HCT116 (cell line): ENCODE measurements around the gene COL15A1. TPM values are rescaled to one million over a fixed set of nuclear protein-coding genes. Genes with fewer than 3 reads are reported as not detected.

Experiments
- ATAC-seq: fragments of 200-7000 bp; cut with Tn5 transposase; 2 replicates; pipeline ENCODE4 v1.9.1; 2020; ENCODE audit warnings: mild to moderate bottlenecking, moderate library complexity
- BruUV-seq: library from RNA; stranded (reverse); fragments of 400-500 nt; replicated peaks from 2 replicates; lab custom pipeline; 2021; lab: Mats Ljungman, UMichigan
- CTCF ChIA-PET: fragments of 300-600 bp; sonication (Branson Sonifier 250); formaldehyde crosslinking; loops from one replicate; lab custom pipeline; 2021; ENCODE audit warnings: antibody characterized with exemption; lab: Charles Lee
- POLR2A ChIA-PET: fragments of 300-600, 350-600 bp; sonication (Branson Sonifier 250); formaldehyde crosslinking; loops from one replicate; lab custom pipeline; 2021; ENCODE audit warnings: antibody characterized with exemption; lab: Charles Lee
- RAD21 ChIA-PET, 2 experiments: fragments of 300-600 bp; sonication (Branson Sonifier 250); formaldehyde crosslinking; loops; one replicate each; lab custom pipeline; 2023; ENCODE audit warnings: low total read pairs in 2 of 2; ENCODE audit not compliant: uncharacterized antibody in 2 of 2, unreplicated experiment in 2 of 2, low non-redundant PET in 1 of 2; lab: Charles Lee
- DNase-seq: peaks from one replicate; pipeline ENCODE4 v3.0.0-alpha.2; 2010; ENCODE audit warnings: low read depth, low spot score
- H2AFZ ChIP-seq: fragments of 200-600 bp; shearing (Covaris generic), sonication (generic); 2 replicates; pipeline ENCODE4 v1.6.1; 2017; ENCODE audit warnings: low read depth, mixed run types, mixed read lengths, antibody characterized with exemption, low read length; ENCODE audit not compliant: poor library complexity, severe bottlenecking
- H3K27ac ChIP-seq: 2 replicates; pipeline ENCODE4 v1.5.1; 2012; ENCODE audit warnings: low read depth, low read length
- H3K27me3 ChIP-seq: fragments of 200-600 bp; sonication (generic); 2 replicates; pipeline ENCODE4 v1.6.1; 2016; ENCODE audit warnings: mixed run types, low read length, mixed read lengths; ENCODE audit not compliant: insufficient read depth
- H3K36me3 ChIP-seq, 2 experiments: fragments of 200-500 bp in 1 of 2; fragments of 200-600 bp in 1 of 2; sonication (Bioruptor generic) in 1 of 2; sonication (generic) in 1 of 2; 2 replicates each; pipeline versions ENCODE4 v1.5.1 to v1.6.1; 2014 to 2016; ENCODE audit warnings: low read length in 2 of 2, inconsistent platforms in 1 of 2, mixed read lengths in 1 of 2, mixed run types in 1 of 2; ENCODE audit not compliant: insufficient read depth in 2 of 2, control insufficient read depth in 1 of 2
- H3K4me1 ChIP-seq, 2 experiments: fragments of 200-600 bp in 1 of 2; sonication (generic) in 1 of 2; 2 replicates each; pipeline versions ENCODE4 v1.5.1 to v1.6.1; 2012 to 2017; ENCODE audit warnings: low read length in 2 of 2, inconsistent platforms in 1 of 2, mild to moderate bottlenecking in 1 of 2, mixed read lengths in 1 of 2, mixed run types in 1 of 2, moderate library complexity in 1 of 2; ENCODE audit not compliant: insufficient read depth in 2 of 2, control insufficient read depth in 1 of 2
- H3K4me2 ChIP-seq: fragments of 200-600 bp; sonication (generic); 2 replicates; pipeline ENCODE4 v1.6.1; 2017; ENCODE audit warnings: mixed run types, low read length, mixed read lengths
- H3K4me3 ChIP-seq, 2 experiments: fragments of 200-600 bp in 1 of 2; sonication (generic) in 1 of 2; replicated peaks in 1 of 2; 2 replicates each; pipeline ENCODE4 v1.5.1; 2011 to 2016; ENCODE audit warnings: low read length in 2 of 2, control low read depth in 1 of 2, low read depth in 1 of 2, mild to moderate bottlenecking in 1 of 2, mixed read lengths in 1 of 2, mixed run types in 1 of 2
- H3K79me2 ChIP-seq: fragments of 200-600 bp; sonication (generic); 2 replicates; pipeline ENCODE4 v1.6.1; 2017; ENCODE audit warnings: mild to moderate bottlenecking, mixed run types, low read length, moderate library complexity, mixed read lengths; ENCODE audit not compliant: insufficient read depth
- H3K9ac ChIP-seq: fragments of 200-600 bp; sonication (generic); 2 replicates; pipeline ENCODE4 v1.6.1; 2016; ENCODE audit warnings: low read length, mixed read lengths
- H3K9me2 ChIP-seq: fragments of 200-600 bp; sonication (generic), shearing (Covaris generic); 2 replicates; pipeline ENCODE4 v1.6.1; 2017; ENCODE audit warnings: mixed run types, mild to moderate bottlenecking, moderate library complexity; ENCODE audit not compliant: insufficient read depth
- H3K9me3 ChIP-seq, 2 experiments: fragments of 200-500 bp in 1 of 2; fragments of 200-600 bp in 1 of 2; sonication (Bioruptor generic) in 1 of 2; sonication (generic) in 1 of 2; 2 replicates each; pipeline ENCODE4 v1.6.1; 2014 to 2017; ENCODE audit warnings: low read length in 2 of 2, mixed read lengths in 2 of 2, inconsistent platforms in 1 of 2, low read depth in 1 of 2, mild to moderate bottlenecking in 1 of 2, mixed run types in 1 of 2, moderate library complexity in 1 of 2; ENCODE audit not compliant: control insufficient read depth in 1 of 2, insufficient read depth in 1 of 2
- H4K20me1 ChIP-seq: fragments of 200-600 bp; sonication (generic), shearing (Covaris generic); 2 replicates; pipeline ENCODE4 v1.6.1; 2017; ENCODE audit warnings: mixed run types, mild to moderate bottlenecking, moderate library complexity; ENCODE audit not compliant: insufficient read depth
- CEBPB ChIP-seq: IDR thresholded peaks from 2 replicates; pipeline ENCODE4 v1.6.1; 2012; ENCODE audit warnings: low read depth
- CTCF ChIP-seq, 3 experiments: fragments of 200-600 bp in 1 of 3; sonication (generic) in 1 of 3; IDR thresholded peaks in 2 of 3; conservative IDR thresholded peaks in 1 of 3; 2 replicates each; pipeline ENCODE4 v1.5.1; 2012 to 2017; ENCODE audit warnings: low read depth in 2 of 3, low read length in 2 of 3, antibody characterized with exemption in 1 of 3, borderline replicate concordance in 1 of 3, control low read depth in 1 of 3, mild to moderate bottlenecking in 1 of 3, mixed read lengths in 1 of 3, mixed run types in 1 of 3, moderate library complexity in 1 of 3; ENCODE audit not compliant: insufficient read depth in 1 of 3
- EGR1 ChIP-seq: IDR thresholded peaks from 2 replicates; pipeline ENCODE4 v1.6.1; 2012; ENCODE audit warnings: low read depth
- EZH2 ChIP-seq: fragments of 200-600 bp; sonication (generic); IDR thresholded peaks from 2 replicates; pipeline ENCODE4 v1.6.1; 2017; ENCODE audit warnings: antibody characterized with exemption, mixed run types
- EZH2phosphoT487 ChIP-seq: fragments of 200-600 bp; IDR thresholded peaks from 2 replicates; pipeline ENCODE4 v1.6.1; 2018; ENCODE audit warnings: antibody characterized with exemption, borderline replicate concordance
- FOSL1 ChIP-seq: IDR thresholded peaks from 2 replicates; pipeline ENCODE4 v1.6.1; 2012; ENCODE audit warnings: low read depth
- POLR2A ChIP-seq: IDR thresholded peaks from 2 replicates; pipeline ENCODE4 v1.7.0; 2011; ENCODE audit warnings: borderline replicate concordance; ENCODE audit not compliant: insufficient read depth, insufficient read length; ENCODE audit errors: extremely low read depth
- POLR2AphosphoS5 ChIP-seq: IDR thresholded peaks from 2 replicates; pipeline ENCODE4 v1.6.1; 2011; ENCODE audit warnings: mild to moderate bottlenecking, low read depth, low read length, moderate library complexity
- SIN3A ChIP-seq: IDR thresholded peaks from 2 replicates; pipeline ENCODE4 v1.6.1; 2012; ENCODE audit warnings: low read depth
- SP1 ChIP-seq: IDR thresholded peaks from 2 replicates; pipeline ENCODE4 v1.6.1; 2012; ENCODE audit warnings: low read depth
- TCF7L2 ChIP-seq: IDR thresholded peaks from 2 replicates; pipeline ENCODE4 v1.7.0; 2011; ENCODE audit warnings: borderline replicate concordance, inconsistent platforms; ENCODE audit not compliant: insufficient read depth, insufficient read length; ENCODE audit errors: extremely low read depth
- YY1 ChIP-seq: IDR thresholded peaks from 2 replicates; pipeline ENCODE4 v1.6.1; 2011; ENCODE audit warnings: low read length, low read depth, moderate library complexity, mild to moderate bottlenecking; ENCODE audit not compliant: insufficient replicate concordance; ENCODE audit errors: extremely low read depth
- ZFX ChIP-seq: fragments of 450-650 bp; IDR thresholded peaks from 2 replicates; pipeline ENCODE4 v1.6.1; 2017
- ZNF274 ChIP-seq: fragments of 200-500 bp; sonication (Bioruptor generic); IDR thresholded peaks from 2 replicates; pipeline ENCODE4 v1.6.1; 2014; ENCODE audit warnings: mild to moderate bottlenecking, low read depth, low read length, inconsistent platforms
- intact Hi-C: fragments of 100-400 bp; cut with micrococcal nuclease; formaldehyde crosslinking; loops from 2 replicates; pipeline ENCODE4 v1.10.0; 2022
- total RNA-seq: library from RNA; stranded (reverse); gene quantifications from one replicate; pipeline ENCODE4 v1.2.1, GENCODE V29; 2021; ENCODE audit not compliant: unreplicated experiment

Gene COL15A1
- total RNA-seq, 1 experiment from 2014 or later = 0.15 TPM

- no peak for ATAC-seq
- intact Hi-C loops = no loop called here
- DNase-seq = no peak
- no peak overlapping the region for H3K9ac ChIP-seq
- H3K79me2 ChIP-seq = no peaks in the 10 kb centered on the region
- CTCF ChIA-PET = no interaction called here
- RAD21 ChIA-PET = no interaction called here
- H3K9me3 ChIP-seq = no peaks in the 10 kb centered on the region
- no peak overlapping the region for H3K27ac ChIP-seq
- no peak overlapping the region for H3K4me3 ChIP-seq
- no peaks in the 10 kb centered on the region for H3K27me3 ChIP-seq
- H2AFZ ChIP-seq = no peak overlapping the region
- H4K20me1 ChIP-seq = no peaks in the 10 kb centered on the region
- H3K9me2 ChIP-seq = no peaks in the 10 kb centered on the region
- POLR2A ChIA-PET = no interaction called here
- H3K4me2 ChIP-seq = no peak overlapping the region
- H3K36me3 ChIP-seq = no peaks in the 10 kb centered on the region
- H3K4me1 ChIP-seq = peaks cover 0 to 9% of the 10 kb centered on the region in 2 experiments; a peak in 1 of 4 replicates
- BruUV-seq = no TSS peak
- no peak for TF ChIP-seq EGR1
- TF ChIP-seq FOSL1 = no peak
- no peak for TF ChIP-seq YY1
- no peak for TF ChIP-seq EZH2phosphoT487
- TF ChIP-seq ZFX = no peak
- no peak for TF ChIP-seq ZNF274
- TF ChIP-seq EZH2 = no peak
- TF ChIP-seq TCF7L2 = no peak
- TF ChIP-seq CEBPB = no peak
- TF ChIP-seq CTCF (IDR thresholded peaks at IDR 0.05 in 2 of 3, conservative IDR thresholded peaks at IDR 0.05 in 1 of 3; ENCODE audit: borderline replicate concordance in 1 of 3, insufficient read depth in 1 of 3, low read depth in 2 of 3, low read length in 2 of 3) = no peak
- TF ChIP-seq POLR2AphosphoS5 = no peak
- no peak for TF ChIP-seq SP1
- no peak for TF ChIP-seq SIN3A
- no peak for TF ChIP-seq POLR2A
Measured at GRCh38 chr9:99052815-99053715, 109.4 kb downstream of the COL15A1 start.
